ENCODE measurements around the gene AMACR.

DNA sequence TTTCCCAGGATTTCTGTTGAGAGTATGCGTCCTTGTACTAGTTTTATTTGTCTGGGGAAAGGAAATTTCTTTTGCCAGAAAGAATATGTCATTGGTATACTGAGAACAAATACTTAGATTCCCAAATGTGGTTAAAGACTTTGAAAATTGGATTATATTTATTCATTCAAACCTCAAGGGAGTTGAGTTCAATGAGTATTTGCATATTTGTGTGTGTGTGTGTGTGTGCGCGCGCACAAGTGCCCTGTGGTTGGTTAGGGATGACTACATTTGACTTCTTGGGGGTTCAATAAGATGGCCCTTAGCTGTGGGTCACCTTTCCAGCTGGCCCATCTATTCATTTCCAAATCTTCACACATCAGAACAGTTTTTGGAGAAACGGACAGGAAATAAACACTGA lies 66.8 kb downstream of the AMACR start:
- TF ChIP-seq, protein P1, sequence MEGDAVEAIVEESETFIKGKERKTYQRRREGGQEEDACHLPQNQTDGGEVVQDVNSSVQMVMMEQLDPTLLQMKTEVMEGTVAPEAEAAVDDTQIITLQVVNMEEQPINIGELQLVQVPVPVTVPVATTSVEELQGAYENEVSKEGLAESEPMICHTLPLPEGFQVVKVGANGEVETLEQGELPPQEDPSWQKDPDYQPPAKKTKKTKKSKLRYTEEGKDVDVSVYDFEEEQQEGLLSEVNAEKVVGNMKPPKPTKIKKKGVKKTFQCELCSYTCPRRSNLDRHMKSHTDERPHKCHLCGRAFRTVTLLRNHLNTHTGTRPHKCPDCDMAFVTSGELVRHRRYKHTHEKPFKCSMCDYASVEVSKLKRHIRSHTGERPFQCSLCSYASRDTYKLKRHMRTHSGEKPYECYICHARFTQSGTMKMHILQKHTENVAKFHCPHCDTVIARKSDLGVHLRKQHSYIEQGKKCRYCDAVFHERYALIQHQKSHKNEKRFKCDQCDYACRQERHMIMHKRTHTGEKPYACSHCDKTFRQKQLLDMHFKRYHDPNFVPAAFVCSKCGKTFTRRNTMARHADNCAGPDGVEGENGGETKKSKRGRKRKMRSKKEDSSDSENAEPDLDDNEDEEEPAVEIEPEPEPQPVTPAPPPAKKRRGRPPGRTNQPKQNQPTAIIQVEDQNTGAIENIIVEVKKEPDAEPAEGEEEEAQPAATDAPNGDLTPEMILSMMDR (conservative IDR thresholded peaks at IDR 0.05) = no peak
- no peak for TF ChIP-seq ZFX (IDR thresholded peaks at IDR 0.05)
